HEK293 (cell line): ENCODE measurements around the gene IL17RC.
A peak's percentile ranks its signal among the peaks of the same experiment; 100 is the strongest.

Experiments
- CTCF ChIA-PET: fragments of 350-600 bp; formaldehyde crosslinking; extraction: SDS; loops from one replicate; lab custom pipeline; 2021; ENCODE audit warnings: antibody characterized with exemption; lab: Yijun Ruan, JAX
- POLR2A ChIA-PET: fragments of 300-600 bp; formaldehyde crosslinking; extraction: SDS; loops from one replicate; lab custom pipeline; 2020; ENCODE audit warnings: antibody characterized with exemption, inconsistent platforms; lab: Yijun Ruan, JAX
- H3K27ac ChIP-seq: fragments of 200-500 bp; sonication (Bioruptor generic); 2 replicates; pipeline ENCODE4 v1.5.1; 2014; ENCODE audit warnings: low read depth, low read length, control low read depth, inconsistent platforms; ENCODE audit errors: extremely low read depth
- H3K36me3 ChIP-seq, 2 experiments: fragments of 200-500 bp in 1 of 2; sonication (Bioruptor generic) in 1 of 2; 1 replicate in 1 of 2; 2 replicates in 1 of 2; pipeline ENCODE4 v1.5.1; 2014 to 2017; ENCODE audit warnings: inconsistent platforms in 2 of 2, low read length in 2 of 2; ENCODE audit not compliant: control insufficient read depth in 2 of 2, insufficient read depth in 1 of 2
- H3K4me1 ChIP-seq: fragments of 200-500 bp; sonication (Bioruptor generic); 2 replicates; pipeline ENCODE4 v1.5.1; 2014; ENCODE audit warnings: mild to moderate bottlenecking, low read length, inconsistent platforms; ENCODE audit not compliant: control insufficient read depth, insufficient read depth
- H3K4me3 ChIP-seq: 2 replicates; pipeline ENCODE4 v1.5.1; 2011; ENCODE audit warnings: low read depth, mild to moderate bottlenecking, control low read depth, low read length, moderate library complexity
- H3K9me3 ChIP-seq: fragments of 200-500 bp; sonication (Bioruptor generic); 2 replicates; pipeline ENCODE4 v1.5.1; 2014; ENCODE audit warnings: low read depth, low read length, inconsistent platforms; ENCODE audit not compliant: control insufficient read depth, insufficient read depth
- MEIS1 ChIP-seq: sonication (generic); formaldehyde crosslinking; IDR thresholded peaks from 2 replicates; pipeline ENCODE4 v1.8.1; 2022; ENCODE audit warnings: missing genetic modification reagents, mild to moderate bottlenecking, borderline replicate concordance
- PRDM1 ChIP-seq: fragments of 450-650 bp; formaldehyde crosslinking; IDR thresholded peaks from 2 replicates; pipeline ENCODE4; 2016; ENCODE audit warnings: missing biosample characterization, missing genetic modification characterization
- SETDB1 ChIP-seq: IDR thresholded peaks from one replicate; pipeline ENCODE4 v1.6.1; 2017; ENCODE audit warnings: mild to moderate bottlenecking, low read length, moderate library complexity, mixed read lengths; ENCODE audit not compliant: insufficient read length
- ZBTB1 ChIP-seq: fragments of 450-650 bp; formaldehyde crosslinking; IDR thresholded peaks from 2 replicates; pipeline ENCODE4 v1.5.1; 2016; ENCODE audit warnings: missing biosample characterization, missing genetic modification characterization
- ZBTB20 ChIP-seq: fragments of 450-650 bp; formaldehyde crosslinking; IDR thresholded peaks from 2 replicates; pipeline ENCODE4 v1.5.1; 2016; ENCODE audit warnings: missing biosample characterization, missing genetic modification characterization
- ZBTB48 ChIP-seq: fragments of 450-650 bp; formaldehyde crosslinking; IDR thresholded peaks from 2 replicates; pipeline ENCODE4 v1.5.1; 2016; ENCODE audit warnings: missing biosample characterization, missing genetic modification characterization
- ZNF341 ChIP-seq: fragments of 450-650 bp; formaldehyde crosslinking; IDR thresholded peaks from 2 replicates; pipeline ENCODE4; 2016; ENCODE audit warnings: low read depth, missing biosample characterization, missing genetic modification characterization
- ZNF366 ChIP-seq: fragments of 450-650 bp; formaldehyde crosslinking; conservative IDR thresholded peaks from 2 replicates; pipeline ENCODE4 v1.5.1; 2016; ENCODE audit warnings: missing biosample characterization, missing genetic modification characterization
- ZNF571 ChIP-seq: fragments of 450-650 bp; formaldehyde crosslinking; IDR thresholded peaks from 2 replicates; pipeline ENCODE4 v1.5.0; 2017; ENCODE audit warnings: missing biosample characterization, missing genetic modification characterization
- ZNF629 ChIP-seq: fragments of 450-650 bp; formaldehyde crosslinking; IDR thresholded peaks from 2 replicates; pipeline ENCODE4 v1.5.1; 2017; ENCODE audit warnings: missing biosample characterization, missing genetic modification characterization
- ZNF664 ChIP-seq: fragments of 450-650 bp; formaldehyde crosslinking; IDR thresholded peaks from 2 replicates; pipeline ENCODE4 v1.5.1; 2016; ENCODE audit warnings: missing biosample characterization, missing genetic modification characterization
- TF ChIP-seq, protein P1 (sequence below): fragments of 450-650 bp; formaldehyde crosslinking; IDR thresholded peaks from 2 replicates; pipeline ENCODE4 v1.5.1; 2016; ENCODE audit warnings: missing biosample characterization, missing genetic modification characterization
- TF ChIP-seq, protein P2 (sequence below): fragments of 450-650 bp; formaldehyde crosslinking; IDR thresholded peaks from 2 replicates; pipeline ENCODE4 v1.5.1; 2016; ENCODE audit warnings: missing biosample characterization, missing genetic modification characterization
- TF ChIP-seq, protein P3 (sequence below): fragments of 450-650 bp; formaldehyde crosslinking; IDR thresholded peaks from 2 replicates; pipeline ENCODE4 v1.5.1; 2016; ENCODE audit warnings: missing biosample characterization, missing genetic modification characterization
- TF ChIP-seq, protein P4 (sequence below): fragments of 450-650 bp; formaldehyde crosslinking; IDR thresholded peaks from 2 replicates; pipeline ENCODE4 v1.5.1; 2017; ENCODE audit warnings: missing biosample characterization, missing genetic modification characterization

IL17RC gene

DNA sequence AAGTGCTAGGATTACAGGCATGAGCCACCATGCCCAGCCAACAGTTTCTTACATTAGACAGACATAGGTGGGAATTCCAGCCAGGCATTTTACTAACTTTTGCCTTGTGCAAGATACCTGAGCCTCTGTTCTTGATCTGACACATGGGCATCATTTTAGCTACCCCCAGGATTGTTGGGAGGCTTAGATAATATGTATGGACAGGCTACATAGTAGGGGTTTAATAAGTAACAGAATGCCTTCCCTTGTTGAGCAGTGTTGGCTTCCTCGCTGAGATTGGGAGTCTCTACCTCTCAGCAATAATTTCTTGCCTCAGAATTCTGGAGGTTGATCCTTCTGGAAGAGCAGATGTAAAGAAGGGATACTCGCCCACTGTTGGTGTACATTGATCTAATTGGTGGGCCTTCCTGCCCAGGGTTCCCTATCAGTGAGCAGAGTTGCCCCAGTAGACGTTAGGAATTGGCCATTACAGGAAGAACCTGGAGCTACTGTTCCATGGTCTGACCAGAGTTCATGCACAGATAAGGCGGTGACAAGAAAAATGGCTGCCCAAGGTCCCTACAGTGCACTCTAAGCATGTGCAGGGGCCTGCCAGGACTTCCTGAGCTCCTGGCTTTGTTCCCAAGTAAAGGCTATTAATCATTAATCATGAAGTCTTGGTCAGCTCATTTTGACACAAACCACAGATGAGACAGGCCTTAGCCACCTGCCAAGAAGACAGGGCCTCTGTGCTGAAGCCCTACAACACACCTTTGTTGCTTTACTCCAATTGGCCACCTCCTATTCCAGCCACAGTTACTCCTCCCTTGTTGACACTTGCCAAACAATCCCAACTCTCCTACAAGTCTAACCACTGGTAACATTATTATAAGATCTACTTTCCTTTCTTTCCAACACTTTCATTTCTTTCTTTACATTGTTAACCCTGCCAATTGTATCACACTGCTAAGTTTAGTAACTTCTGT lies 19.2 kb upstream of the IL17RC start:
- ChIA-PET POLR2A (interaction anchor here (0.6 to 1.4 kb wide), 4 partner anchors 15 to 36 kb away, joined by 3 to 5 read pairs (median 4); partner anchors contain the start of genes CRELD1 and IL17RC), CTCF (interaction anchor here (0.6 to 0.7 kb wide), 2 partner anchors 35 to 86 kb away, joined by 3 to 5 read pairs; no protein-coding TSS in a partner anchor)
- Histone ChIP-seq H3K4me1 (no peaks in the 10 kb centered on the region), H3K9me3 (no peaks in the 10 kb centered on the region), H3K4me3 (no peak overlapping the region), H3K36me3 (peaks cover 2 to 16% of the 10 kb centered on the region in 2 experiments), H3K27ac (no peak overlapping the region)
- TF ChIP-seq ZNF571 (tag by site-specific recombination): no peak
- TF ChIP-seq ZNF341: peak; percentile 13; the same call in 1 of the 2 replicates
- 0 out of 2 replicates have a peak, but pooled peaks have one; percentile 24 for TF ChIP-seq ZNF366 (tag by site-specific recombination)
- TF ChIP-seq PRDM1 (tag by site-specific recombination): peak; percentile 67
- TF ChIP-seq, protein P1, sequence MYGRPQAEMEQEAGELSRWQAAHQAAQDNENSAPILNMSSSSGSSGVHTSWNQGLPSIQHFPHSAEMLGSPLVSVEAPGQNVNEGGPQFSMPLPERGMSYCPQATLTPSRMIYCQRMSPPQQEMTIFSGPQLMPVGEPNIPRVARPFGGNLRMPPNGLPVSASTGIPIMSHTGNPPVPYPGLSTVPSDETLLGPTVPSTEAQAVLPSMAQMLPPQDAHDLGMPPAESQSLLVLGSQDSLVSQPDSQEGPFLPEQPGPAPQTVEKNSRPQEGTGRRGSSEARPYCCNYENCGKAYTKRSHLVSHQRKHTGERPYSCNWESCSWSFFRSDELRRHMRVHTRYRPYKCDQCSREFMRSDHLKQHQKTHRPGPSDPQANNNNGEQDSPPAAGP (tag by site-specific recombination): no peak
- peak; percentile 30; the same call in 1 of the 2 replicates for TF ChIP-seq ZBTB48 (tag by site-specific recombination)
- TF ChIP-seq MEIS1 (CRISPR knock-in tag): no peak
- TF ChIP-seq ZBTB20: 0 out of 2 replicates have a peak, but pooled peaks have one; percentile 10

DNA sequence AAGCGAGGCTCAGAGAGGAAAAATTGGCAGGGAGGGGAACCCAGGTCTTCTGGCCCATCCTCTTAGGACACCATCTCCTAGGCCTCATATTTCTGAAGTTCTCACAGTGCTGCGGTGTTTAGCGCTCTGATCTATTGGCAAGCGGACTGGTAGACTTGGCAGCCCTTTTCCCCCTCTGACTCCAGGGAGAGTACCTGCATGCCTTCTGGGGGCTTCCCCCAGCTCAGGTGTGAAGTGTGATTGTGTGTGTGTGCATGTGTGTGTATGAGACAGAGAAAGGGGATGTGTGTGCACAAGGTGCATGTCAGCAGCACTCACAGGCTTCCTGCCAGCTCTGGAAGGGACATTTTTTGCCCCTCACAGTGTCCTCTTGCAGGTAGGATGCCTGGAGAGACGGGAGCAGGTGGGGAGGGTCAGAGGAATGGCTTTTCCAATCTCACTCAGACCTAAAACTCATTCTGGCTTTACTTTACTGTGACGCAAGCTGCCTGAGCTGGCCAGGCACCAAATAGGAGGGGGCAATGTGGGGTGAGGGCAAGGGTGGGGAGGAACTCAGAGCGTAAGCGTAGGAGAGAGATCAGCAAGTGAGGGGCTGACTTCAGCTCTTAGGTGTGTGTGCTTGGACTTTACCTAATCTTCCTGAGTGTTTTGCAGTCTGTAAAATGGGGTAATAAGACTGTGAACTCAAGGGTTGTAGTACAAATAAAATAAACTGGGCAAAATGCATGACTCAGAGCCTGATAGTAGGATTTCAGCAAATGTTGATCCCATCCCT lies 18.2 kb upstream of the IL17RC start:
- H3K4me3 ChIP-seq: no peak overlapping the region
- H3K4me1 ChIP-seq: no peaks in the 10 kb centered on the region
- H3K36me3 ChIP-seq: peaks cover 0 to 7% of the 10 kb centered on the region in 2 experiments; a peak in 1 of 3 replicates
- TF ChIP-seq, protein P2, sequence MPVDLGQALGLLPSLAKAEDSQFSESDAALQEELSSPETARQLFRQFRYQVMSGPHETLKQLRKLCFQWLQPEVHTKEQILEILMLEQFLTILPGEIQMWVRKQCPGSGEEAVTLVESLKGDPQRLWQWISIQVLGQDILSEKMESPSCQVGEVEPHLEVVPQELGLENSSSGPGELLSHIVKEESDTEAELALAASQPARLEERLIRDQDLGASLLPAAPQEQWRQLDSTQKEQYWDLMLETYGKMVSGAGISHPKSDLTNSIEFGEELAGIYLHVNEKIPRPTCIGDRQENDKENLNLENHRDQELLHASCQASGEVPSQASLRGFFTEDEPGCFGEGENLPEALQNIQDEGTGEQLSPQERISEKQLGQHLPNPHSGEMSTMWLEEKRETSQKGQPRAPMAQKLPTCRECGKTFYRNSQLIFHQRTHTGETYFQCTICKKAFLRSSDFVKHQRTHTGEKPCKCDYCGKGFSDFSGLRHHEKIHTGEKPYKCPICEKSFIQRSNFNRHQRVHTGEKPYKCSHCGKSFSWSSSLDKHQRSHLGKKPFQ (tag by site-specific recombination): 0 out of 2 replicates have a peak, but pooled peaks have one; percentile 45
- TF ChIP-seq, protein P3, sequence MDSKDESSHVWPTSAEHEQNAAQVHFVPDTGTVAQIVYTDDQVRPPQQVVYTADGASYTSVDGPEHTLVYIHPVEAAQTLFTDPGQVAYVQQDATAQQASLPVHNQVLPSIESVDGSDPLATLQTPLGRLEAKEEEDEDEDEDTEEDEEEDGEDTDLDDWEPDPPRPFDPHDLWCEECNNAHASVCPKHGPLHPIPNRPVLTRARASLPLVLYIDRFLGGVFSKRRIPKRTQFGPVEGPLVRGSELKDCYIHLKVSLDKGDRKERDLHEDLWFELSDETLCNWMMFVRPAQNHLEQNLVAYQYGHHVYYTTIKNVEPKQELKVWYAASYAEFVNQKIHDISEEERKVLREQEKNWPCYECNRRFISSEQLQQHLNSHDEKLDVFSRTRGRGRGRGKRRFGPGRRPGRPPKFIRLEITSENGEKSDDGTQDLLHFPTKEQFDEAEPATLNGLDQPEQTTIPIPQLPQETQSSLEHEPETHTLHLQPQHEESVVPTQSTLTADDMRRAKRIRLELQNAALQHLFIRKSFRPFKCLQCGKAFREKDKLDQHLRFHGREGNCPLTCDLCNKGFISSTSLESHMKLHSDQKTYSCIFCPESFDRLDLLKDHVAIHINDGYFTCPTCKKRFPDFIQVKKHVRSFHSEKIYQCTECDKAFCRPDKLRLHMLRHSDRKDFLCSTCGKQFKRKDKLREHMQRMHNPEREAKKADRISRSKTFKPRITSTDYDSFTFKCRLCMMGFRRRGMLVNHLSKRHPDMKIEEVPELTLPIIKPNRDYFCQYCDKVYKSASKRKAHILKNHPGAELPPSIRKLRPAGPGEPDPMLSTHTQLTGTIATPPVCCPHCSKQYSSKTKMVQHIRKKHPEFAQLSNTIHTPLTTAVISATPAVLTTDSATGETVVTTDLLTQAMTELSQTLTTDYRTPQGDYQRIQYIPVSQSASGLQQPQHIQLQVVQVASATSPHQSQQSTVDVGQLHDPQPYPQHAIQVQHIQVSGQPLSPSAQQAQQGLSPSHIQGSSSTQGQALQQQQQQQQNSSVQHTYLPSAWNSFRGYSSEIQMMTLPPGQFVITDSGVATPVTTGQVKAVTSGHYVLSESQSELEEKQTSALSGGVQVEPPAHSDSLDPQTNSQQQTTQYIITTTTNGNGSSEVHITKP (tag by site-specific recombination): peak; percentile 32; the same call in 1 of the 2 replicates
- TF ChIP-seq SETDB1 (no peak), ZNF629 (tag by site-specific recombination) (0 out of 2 replicates have a peak, but pooled peaks have one; percentile 24), ZBTB1 (tag by site-specific recombination) (no peak), ZNF664 (tag by site-specific recombination) (peak; percentile 84; the same call in 1 of the 2 replicates)
- TF ChIP-seq, protein P4, sequence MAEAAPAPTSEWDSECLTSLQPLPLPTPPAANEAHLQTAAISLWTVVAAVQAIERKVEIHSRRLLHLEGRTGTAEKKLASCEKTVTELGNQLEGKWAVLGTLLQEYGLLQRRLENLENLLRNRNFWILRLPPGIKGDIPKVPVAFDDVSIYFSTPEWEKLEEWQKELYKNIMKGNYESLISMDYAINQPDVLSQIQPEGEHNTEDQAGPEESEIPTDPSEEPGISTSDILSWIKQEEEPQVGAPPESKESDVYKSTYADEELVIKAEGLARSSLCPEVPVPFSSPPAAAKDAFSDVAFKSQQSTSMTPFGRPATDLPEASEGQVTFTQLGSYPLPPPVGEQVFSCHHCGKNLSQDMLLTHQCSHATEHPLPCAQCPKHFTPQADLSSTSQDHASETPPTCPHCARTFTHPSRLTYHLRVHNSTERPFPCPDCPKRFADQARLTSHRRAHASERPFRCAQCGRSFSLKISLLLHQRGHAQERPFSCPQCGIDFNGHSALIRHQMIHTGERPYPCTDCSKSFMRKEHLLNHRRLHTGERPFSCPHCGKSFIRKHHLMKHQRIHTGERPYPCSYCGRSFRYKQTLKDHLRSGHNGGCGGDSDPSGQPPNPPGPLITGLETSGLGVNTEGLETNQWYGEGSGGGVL (tag by site-specific recombination): peak; percentile 79
- no peak overlapping the region for H3K27ac ChIP-seq
- H3K9me3 ChIP-seq: no peaks in the 10 kb centered on the region
- ChIA-PET CTCF (interaction anchor here (0.7 kb wide), 1 partner anchor 34 kb away, joined by 3 read pairs; no protein-coding TSS in a partner anchor), POLR2A (interaction anchor here (1.4 kb wide), 1 partner anchor 18 kb away, joined by 5 read pairs; the partner anchor contains the start of gene IL17RC)
